A673 (cell line): Measurements from ENCODE around the gene FOXN3. TPM values are rescaled to one million over a fixed set of nuclear protein-coding genes. Genes with fewer than 3 reads are reported as not detected.

ENCODE experiments used
- BruUV-seq: library from RNA; stranded (reverse); fragments of 400-500 nt; replicated peaks from 2 replicates; lab custom pipeline; 2021; lab: Mats Ljungman, UMichigan
- CTCF ChIA-PET: fragments of 300-600 bp; sonication (Branson Sonifier 250); formaldehyde crosslinking; loops from one replicate; lab custom pipeline; 2022; ENCODE audit warnings: antibody characterized with exemption; lab: Charles Lee
- POLR2A ChIA-PET: fragments of 300-600 bp; sonication (Branson Sonifier 250); formaldehyde crosslinking; loops from one replicate; lab custom pipeline; 2022; ENCODE audit warnings: antibody characterized with exemption; ENCODE audit not compliant: low non-redundant PET; lab: Charles Lee
- DNase-seq: peaks from one replicate; pipeline ENCODE4 v3.0.0-alpha.2; 2015; ENCODE audit warnings: low spot score
- H3K27ac ChIP-seq: fragments of 200-600 bp; sonication (generic); 2 replicates; pipeline ENCODE4 v1.5.1; 2016; ENCODE audit warnings: mixed run types, low read depth, mild to moderate bottlenecking, mixed read lengths, antibody characterized with exemption, low read length; ENCODE audit not compliant: poor library complexity, severe bottlenecking
- H3K27me3 ChIP-seq: fragments of 200-600 bp; sonication (generic); replicated peaks from 2 replicates; pipeline ENCODE4 v1.6.1; 2017; ENCODE audit warnings: mixed run types, low read depth, mild to moderate bottlenecking, mixed read lengths, antibody characterized with exemption, low read length; ENCODE audit not compliant: insufficient read depth, poor library complexity
- H3K36me3 ChIP-seq: fragments of 200-600 bp; sonication (generic); 2 replicates; pipeline ENCODE4 v1.6.1; 2016; ENCODE audit warnings: mixed run types, mild to moderate bottlenecking, mixed read lengths, antibody characterized with exemption, low read length; ENCODE audit not compliant: insufficient read depth, poor library complexity, severe bottlenecking
- H3K4me1 ChIP-seq: fragments of 200-600 bp; sonication (generic); 2 replicates; pipeline ENCODE4 v1.6.1; 2017; ENCODE audit warnings: mixed run types, mild to moderate bottlenecking, mixed read lengths, antibody characterized with exemption, low read length; ENCODE audit not compliant: insufficient read depth, poor library complexity, severe bottlenecking
- H3K4me3 ChIP-seq: fragments of 200-600 bp; sonication (generic); 2 replicates; pipeline ENCODE4 v1.5.1; 2016; ENCODE audit warnings: low read depth, mixed run types, mild to moderate bottlenecking, mixed read lengths, low read length; ENCODE audit not compliant: poor library complexity, severe bottlenecking
- H3K9me3 ChIP-seq: fragments of 200-600 bp; sonication (generic); 2 replicates; pipeline ENCODE4 v1.6.1; 2016; ENCODE audit warnings: mixed run types, low read depth, mild to moderate bottlenecking, mixed read lengths, antibody characterized with exemption, low read length; ENCODE audit not compliant: poor library complexity, severe bottlenecking
- CTCF ChIP-seq: fragments of 300-800, 200-600 bp; sonication (generic); conservative IDR thresholded peaks from 2 replicates; pipeline ENCODE4 v1.5.1; 2017; ENCODE audit warnings: low read depth, mild to moderate bottlenecking, antibody characterized with exemption, low read length, moderate library complexity, mixed read lengths
- EZH2 ChIP-seq: fragments of 200-600 bp; sonication (generic); IDR thresholded peaks from 2 replicates; pipeline ENCODE4 v1.6.1; 2017; ENCODE audit warnings: borderline replicate concordance, low read depth, mild to moderate bottlenecking, mixed read lengths, antibody characterized with exemption, low read length; ENCODE audit not compliant: poor library complexity, severe bottlenecking
- intact Hi-C: fragments of 100-400 bp; cut with micrococcal nuclease; formaldehyde crosslinking; loops from one replicate; pipeline ENCODE4 v1.10.0; 2022; ENCODE audit not compliant: unreplicated experiment
- total RNA-seq: library from RNA; stranded (reverse); gene quantifications from 2 replicates; pipeline ENCODE4 v1.2.3, GENCODE V29; 2021

Gene FOXN3
- total RNA-seq, 1 experiment from 2014 or later = 15.3 TPM

GRCh38 chr14:89331398-89331797, 85.6 kb downstream of the FOXN3 start:
- no peak overlapping the region for H3K27ac ChIP-seq
- BruUV-seq = no TSS peak
- CTCF ChIA-PET = no interaction called here
- H3K4me3 ChIP-seq = no peak overlapping the region
- POLR2A ChIA-PET = no interaction called here
- no peaks in the 10 kb centered on the region for H3K4me1 ChIP-seq
- intact Hi-C loops = no loop called here
- H3K27me3 ChIP-seq = no peaks in the 10 kb centered on the region
- H3K36me3 ChIP-seq = no peaks in the 10 kb centered on the region
- no peak for TF ChIP-seq CTCF
- no peak for TF ChIP-seq EZH2
- no peaks in the 10 kb centered on the region for H3K9me3 ChIP-seq
- DNase-seq = no peak

- intact Hi-C loops = no loop called here
- no peak for DNase-seq
- no peaks in the 10 kb centered on the region for H3K4me1 ChIP-seq
- POLR2A ChIA-PET = no interaction called here
- CTCF ChIA-PET = no interaction called here
- BruUV-seq = no TSS peak
- no peaks in the 10 kb centered on the region for H3K27me3 ChIP-seq
- no peak overlapping the region for H3K4me3 ChIP-seq
- no peak for TF ChIP-seq EZH2
- no peak for TF ChIP-seq CTCF
- H3K36me3 ChIP-seq = no peaks in the 10 kb centered on the region
- no peaks in the 10 kb centered on the region for H3K9me3 ChIP-seq
- no peak overlapping the region for H3K27ac ChIP-seq
These were observed 86.6 kb downstream of the FOXN3 start for GRCh38 chr14:89330236-89331002.

GRCh38 chr14:89327771-89328212, 89.2 kb downstream of the FOXN3 start:
- Histone ChIP-seq H3K36me3 (no peaks in the 10 kb centered on the region), H3K4me1 (no peaks in the 10 kb centered on the region), H3K27me3 (no peaks in the 10 kb centered on the region), H3K27ac (no peak overlapping the region), H3K9me3 (no peaks in the 10 kb centered on the region), H3K4me3 (no peak overlapping the region)
- intact Hi-C loops = no loop called here
- CTCF ChIA-PET = no interaction called here
- DNase-seq = no peak
- BruUV-seq = no TSS peak
- no peak for TF ChIP-seq CTCF
- no peak for TF ChIP-seq EZH2
- POLR2A ChIA-PET = no interaction called here
